PC-9 (cell line): Measurements from ENCODE around the gene FKBP5. TPM values are rescaled to one million over a fixed set of nuclear protein-coding genes. Genes with fewer than 3 reads are reported as not detected.
"Not testable (repeated sequence)": the region's sequence is repeated elsewhere in the genome, so short reads cannot be mapped to it uniquely, and the experiment has no call there.

Source experiments
- BruUV-seq: library from RNA; stranded (reverse); fragments of 400-500 nt; replicated peaks from 2 replicates; lab custom pipeline; 2021; lab: Mats Ljungman, UMichigan
- CTCF ChIA-PET: fragments of 300-600 bp; sonication (Branson Sonifier 250); formaldehyde crosslinking; loops from one replicate; lab custom pipeline; 2022; ENCODE audit warnings: antibody characterized with exemption; lab: Charles Lee
- POLR2A ChIA-PET: fragments of 300-600 bp; sonication (Branson Sonifier 250); formaldehyde crosslinking; loops from one replicate; lab custom pipeline; 2022; ENCODE audit warnings: antibody characterized with exemption; ENCODE audit not compliant: unreplicated experiment; lab: Charles Lee
- DNase-seq, 2 experiments: peaks; one replicate each; pipeline versions ENCODE4 v3.0.0 to v3.0.0-alpha.2; 2015 to 2022; ENCODE audit warnings: mixed read lengths in 1 of 2
- H2AFZ ChIP-seq: fragments of 200-600 bp; sonication (generic); 2 replicates; pipeline ENCODE4 v1.8.1; 2017; ENCODE audit warnings: antibody characterized with exemption
- H3F3A ChIP-seq: fragments of 200-600 bp; sonication (generic); 2 replicates; pipeline ENCODE4 v1.8.1; 2017; ENCODE audit warnings: antibody characterized with exemption, mild to moderate bottlenecking, low read depth; ENCODE audit not compliant: insufficient read depth
- H3K27ac ChIP-seq: fragments of 200-600 bp; sonication (generic); 2 replicates; pipeline ENCODE4 v1.6.1; 2016; ENCODE audit warnings: mixed run types
- H3K27me3 ChIP-seq: fragments of 200-600 bp; sonication (generic); 2 replicates; pipeline ENCODE4 v1.6.1; 2016; ENCODE audit warnings: low read depth, mixed run types; ENCODE audit not compliant: insufficient read depth
- H3K36me3 ChIP-seq: fragments of 200-600 bp; sonication (generic); 2 replicates; pipeline ENCODE4 v1.6.1; 2016; ENCODE audit warnings: low read depth, mixed run types
- H3K4me1 ChIP-seq: fragments of 200-600 bp; sonication (generic); replicated peaks from 2 replicates; pipeline ENCODE4 v1.6.1; 2016; ENCODE audit warnings: mixed run types; ENCODE audit not compliant: insufficient read depth
- H3K4me2 ChIP-seq: fragments of 200-600 bp; sonication (generic); 2 replicates; pipeline ENCODE4 v1.6.1; 2017; ENCODE audit warnings: mixed run types
- H3K4me3 ChIP-seq: fragments of 200-600 bp; sonication (generic); 2 replicates; pipeline ENCODE4 v1.6.1; 2016; ENCODE audit warnings: mixed run types
- H3K79me2 ChIP-seq: fragments of 200-600 bp; sonication (generic); 2 replicates; pipeline ENCODE4 v1.6.1; 2017; ENCODE audit warnings: low read depth, mixed run types
- H3K9me2 ChIP-seq: fragments of 200-600 bp; sonication (generic); 2 replicates; pipeline ENCODE4 v1.8.1; 2017; ENCODE audit warnings: mild to moderate bottlenecking; ENCODE audit not compliant: insufficient read depth
- H3K9me3 ChIP-seq: fragments of 200-600 bp; sonication (generic); 2 replicates; pipeline ENCODE4 v1.8.1; 2016; ENCODE audit warnings: low read depth; ENCODE audit not compliant: insufficient read depth
- H4K20me1 ChIP-seq: fragments of 200-600 bp; sonication (generic); 2 replicates; pipeline ENCODE4 v1.8.1; 2017; ENCODE audit not compliant: insufficient read depth
- CTCF ChIP-seq: fragments of 200-600 bp; sonication (generic); conservative IDR thresholded peaks from 2 replicates; pipeline ENCODE4 v1.6.1; 2017; ENCODE audit warnings: mixed run types, antibody characterized with exemption, mild to moderate bottlenecking, moderate library complexity
- EZH2 ChIP-seq: fragments of 200-600 bp; sonication (generic); IDR thresholded peaks from 2 replicates; pipeline ENCODE4 v1.8.0; 2017; ENCODE audit warnings: antibody characterized with exemption, low read depth
- intact Hi-C: fragments of 100-400 bp; cut with micrococcal nuclease; formaldehyde crosslinking; loops from one replicate; pipeline ENCODE4 v1.10.0; 2022; ENCODE audit not compliant: unreplicated experiment
- total RNA-seq: library from RNA; stranded (reverse); gene quantifications from 2 replicates; pipeline ENCODE4 v1.2.3, GENCODE V29; 2021

FKBP5 gene
- total RNA-seq, 1 experiment from 2014 or later = 5.0 TPM

GRCh38 chr6:35691027-35691824, 2.5 kb upstream of the FKBP5 start:
- Histone ChIP-seq H3K27ac (no peak overlapping the region), H4K20me1 (no peaks in the 10 kb centered on the region), H3K4me1 (peaks cover 15% of the 10 kb centered on the region; the same call in 1 of the 2 replicates), H3K4me2 (no peak overlapping the region), H3K9me2 (no peaks in the 10 kb centered on the region), H2AFZ (no peak overlapping the region), H3K4me3 (no peak overlapping the region), H3K27me3 (no peaks in the 10 kb centered on the region), H3K36me3 (no peaks in the 10 kb centered on the region), H3K79me2 (no peaks in the 10 kb centered on the region; the same call in 1 of the 2 replicates), H3K9me3 (peaks cover 21% of the 10 kb centered on the region), H3F3A (peaks cover 10% of the 10 kb centered on the region; the same call in 1 of the 2 replicates)
- ChIA-PET POLR2A (no interaction called here), CTCF (interaction anchor here (0.6 kb wide), 1 partner anchor 45 kb away, joined by 8 read pairs; the partner anchor contains the start of gene ARMC12)
- intact Hi-C loops = no loop called here
- DNase-seq = no peak
- BruUV-seq = no TSS peak
- TF ChIP-seq CTCF (no peak), EZH2 (no peak)

GRCh38 chr6:35690484-35690883, 1.8 kb upstream of the FKBP5 start:
- CTCF ChIA-PET = no interaction called here
- BruUV-seq = no TSS peak
- no peaks in the 10 kb centered on the region for H3K36me3 ChIP-seq

GRCh38 chr6:35690006-35690405, 1.3 kb upstream of the FKBP5 start:
- H2AFZ ChIP-seq, intact Hi-C loops, DNase-seq, H3K79me2 ChIP-seq, H3K9me2 ChIP-seq, H3K27me3 ChIP-seq, H4K20me1 ChIP-seq, H3F3A ChIP-seq, BruUV-seq, POLR2A ChIA-PET, H3K27ac ChIP-seq, CTCF ChIA-PET, H3K4me2 ChIP-seq, H3K4me3 ChIP-seq, H3K36me3 ChIP-seq: not testable (repeated sequence)
- H3K4me1 ChIP-seq = peaks cover 16% of the 10 kb centered on the region; the same call in 1 of the 2 replicates
- H3K9me3 ChIP-seq = peaks cover 14% of the 10 kb centered on the region; the same call in 1 of the 2 replicates

More at GRCh38 chr6:35690484-35690883, 1.8 kb upstream of the FKBP5 start:
- peaks cover 19% of the 10 kb centered on the region for H3K9me3 ChIP-seq
- H3K4me2 ChIP-seq = no peak overlapping the region
- H2AFZ ChIP-seq = no peak overlapping the region
- H3K4me1 ChIP-seq = peaks cover 16% of the 10 kb centered on the region; the same call in 1 of the 2 replicates
- peaks cover 10% of the 10 kb centered on the region; the same call in 1 of the 2 replicates for H3F3A ChIP-seq
- H4K20me1 ChIP-seq = no peaks in the 10 kb centered on the region
- no peaks in the 10 kb centered on the region for H3K9me2 ChIP-seq
- no peak overlapping the region for H3K4me3 ChIP-seq
- no peaks in the 10 kb centered on the region; the same call in 1 of the 2 replicates for H3K79me2 ChIP-seq
- POLR2A ChIA-PET = no interaction called here
- H3K27ac ChIP-seq = no peak overlapping the region
- intact Hi-C loops = no loop called here
- H3K27me3 ChIP-seq = no peaks in the 10 kb centered on the region
- no peak for DNase-seq
- TF ChIP-seq CTCF (no peak), EZH2 (no peak)
